NCI-H226 (cell line): ENCODE results near the gene CFAP77.

Experiments
- DNase-seq: peaks from one replicate; pipeline ENCODE4 v3.0.0-alpha.2; 2015

Gene CFAP77

DNA sequence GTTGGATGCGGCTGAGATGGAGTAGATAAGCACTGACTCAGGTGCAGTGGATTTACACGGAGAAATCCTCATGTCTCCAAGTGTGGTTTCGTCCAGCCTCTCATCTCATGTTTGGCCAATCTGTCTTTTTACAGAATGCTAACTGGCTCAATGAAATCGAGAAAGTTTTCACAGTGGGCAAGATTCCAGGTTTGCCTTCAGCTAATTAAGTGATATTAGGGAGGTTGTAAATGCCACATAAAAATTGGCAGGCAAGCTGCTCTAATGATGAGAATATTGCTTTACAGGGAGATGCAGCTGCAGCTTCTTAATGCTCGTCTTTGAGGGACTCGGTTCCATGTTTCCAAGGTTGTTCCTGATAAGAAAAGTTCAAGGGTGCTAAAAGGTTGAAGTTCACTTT is 196.1 kb downstream of the CFAP77 start:
- no peak for DNase-seq

DNA sequence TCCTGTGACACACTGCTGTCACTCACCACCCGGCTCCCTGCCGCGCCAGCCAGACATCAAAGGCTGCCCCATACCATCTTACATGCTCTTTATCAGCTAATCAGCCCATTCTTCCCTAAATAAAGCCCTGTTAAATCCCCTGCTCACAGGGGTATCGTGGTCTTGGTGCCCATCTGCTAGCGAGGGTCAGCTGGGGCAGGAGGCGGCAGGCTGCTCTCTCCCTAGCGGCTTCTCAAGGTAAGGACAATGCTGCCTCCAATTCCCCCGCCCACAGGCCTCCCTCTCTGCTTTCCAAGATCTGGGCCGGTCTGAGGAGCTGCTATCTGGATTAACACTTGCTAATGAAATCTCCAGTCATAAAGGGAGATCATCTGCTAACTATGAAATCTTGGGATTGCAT is 199.2 kb downstream of the CFAP77 start:
- no peak for DNase-seq

DNA sequence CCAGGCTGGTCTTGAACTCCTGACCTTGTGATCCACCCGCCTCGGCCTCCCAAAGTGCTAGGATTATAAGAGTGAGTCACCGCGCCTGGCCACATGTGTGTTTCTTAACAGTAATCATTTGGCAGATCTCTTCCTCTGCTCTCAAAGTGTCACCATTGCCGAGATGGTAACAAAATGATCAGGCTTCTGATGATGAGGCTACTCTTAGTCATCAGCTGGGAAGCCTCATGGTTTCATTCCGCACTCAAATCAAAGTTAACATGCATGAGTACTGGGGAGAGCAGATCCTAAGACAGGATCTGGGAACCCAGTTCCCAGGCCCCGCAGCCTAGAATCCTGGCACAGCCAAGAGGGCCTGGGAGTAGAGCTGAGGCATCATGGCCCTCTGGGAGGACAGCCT is 199.8 kb downstream of the CFAP77 start:
- DNase-seq: no peak

DNA sequence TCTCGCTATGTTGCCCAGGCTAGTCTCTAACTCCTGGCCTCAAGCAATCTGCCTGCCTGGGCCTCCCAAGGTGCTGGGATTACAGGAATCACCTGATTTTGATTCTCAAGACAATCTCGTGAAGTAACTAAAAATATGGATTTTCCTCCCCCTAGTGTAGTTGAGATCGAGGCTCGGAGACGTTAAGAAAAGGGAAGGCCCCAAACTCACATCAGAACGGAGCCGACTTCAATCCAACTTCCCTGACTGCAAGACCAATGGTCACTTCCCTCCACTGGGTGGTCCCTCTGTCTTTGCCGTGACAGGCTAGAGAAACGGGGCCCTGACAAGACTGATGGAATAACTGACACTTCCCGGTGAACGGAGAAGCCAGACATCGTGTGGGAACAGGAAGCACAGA is 200.7 kb downstream of the CFAP77 start:
- no peak for DNase-seq

DNA sequence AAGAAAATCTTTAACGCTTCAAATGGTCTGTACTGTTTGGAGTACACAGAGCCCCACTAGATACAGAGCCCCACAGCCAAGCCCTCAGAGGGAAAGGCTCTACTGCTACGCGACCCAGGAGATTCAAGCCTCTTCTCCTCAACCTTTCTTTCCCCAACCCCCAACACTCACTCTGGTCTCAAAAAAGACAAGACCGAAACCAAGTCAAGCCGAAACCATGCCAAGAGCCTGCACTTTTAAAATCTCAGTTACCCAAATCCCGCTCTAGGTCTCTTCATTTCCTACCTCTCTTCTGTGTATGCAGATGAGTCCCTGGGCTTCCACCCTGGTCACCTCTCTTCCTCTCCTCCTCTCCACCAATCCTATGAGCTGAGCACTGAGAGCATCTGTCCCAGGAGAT is 204.3 kb downstream of the CFAP77 start:
- no peak for DNase-seq

DNA sequence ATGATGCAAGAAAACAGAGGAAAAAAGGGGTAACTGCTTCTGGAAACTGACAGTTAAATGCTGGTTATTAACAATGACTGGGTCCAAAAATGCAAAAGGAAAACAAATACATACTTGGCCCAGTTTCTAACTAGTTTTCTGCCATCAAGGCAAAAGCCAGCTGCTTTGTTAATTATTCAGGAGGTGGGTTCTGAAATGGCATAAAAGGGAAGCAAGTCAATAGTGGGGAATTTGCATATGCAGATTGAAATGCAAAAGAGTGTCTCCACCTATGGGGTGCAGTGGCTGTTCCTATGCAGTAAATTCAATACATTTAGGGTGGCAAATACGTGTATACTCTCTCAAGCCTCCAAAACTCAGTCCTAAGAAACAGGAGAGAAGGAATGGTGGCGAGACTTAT is 205.8 kb downstream of the CFAP77 start:
- DNase-seq: no peak

DNA sequence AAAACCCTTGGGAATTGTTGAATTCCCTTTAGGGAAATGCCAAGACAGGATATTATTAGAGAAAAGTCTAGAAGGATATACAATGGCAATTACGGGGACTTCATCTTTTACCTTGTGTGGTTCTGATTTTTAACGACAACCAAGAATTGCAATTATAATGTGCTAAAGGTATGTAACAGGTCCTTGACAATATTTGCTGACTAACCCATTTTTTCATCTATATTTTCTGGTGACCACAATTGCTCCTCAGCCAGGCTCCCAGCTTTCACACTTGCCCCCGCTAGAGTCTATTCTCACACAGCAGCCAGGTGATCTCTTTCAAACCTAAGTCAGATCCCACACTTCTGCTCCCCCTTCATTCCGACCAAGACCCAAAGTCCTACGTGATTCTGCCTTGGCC is 206.7 kb downstream of the CFAP77 start:
- no peak for DNase-seq

DNA sequence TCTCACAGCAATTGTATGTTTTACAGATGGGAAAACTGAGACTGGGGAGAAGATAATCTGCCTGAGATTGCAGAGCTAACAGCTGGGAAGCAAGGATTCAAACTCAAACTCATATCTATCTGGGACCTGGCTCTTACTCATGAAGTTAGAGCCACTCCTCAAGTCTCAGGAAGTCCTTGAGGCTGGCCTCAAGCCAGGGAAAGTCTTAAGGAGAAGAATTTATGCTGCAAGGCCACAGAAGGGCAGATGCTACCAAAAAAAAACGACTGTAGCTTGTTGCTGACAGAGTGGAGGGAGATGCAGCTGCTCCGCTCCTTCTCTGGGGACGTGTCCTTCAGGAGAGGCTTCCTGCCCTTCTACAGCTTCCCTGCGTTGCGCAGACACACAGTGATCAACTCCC is 212.1 kb downstream of the CFAP77 start:
- no peak for DNase-seq
